ENCODE results near the gene BEGAIN.

The BEGAIN gene

GRCh38 chr14:100552524-100553125, 34.6 kb downstream of the BEGAIN start:
- DNase-seq (ENCODE audit: low spot score): no peak
- TF ChIP-seq CTCF (IDR thresholded peaks at IDR 0.05; ENCODE audit: borderline replicate concordance, control extremely low read depth, extremely low read depth, insufficient read depth, missing control alignments): no peak
- in situ Hi-C loops (cut with MboI; ENCODE audit: low sequenced_read_pairs, unreplicated experiment): no loop called here

GRCh38 chr14:100551056-100551455, 36.2 kb downstream of the BEGAIN start:
- in situ Hi-C loops (cut with MboI; ENCODE audit: low sequenced_read_pairs, unreplicated experiment): no loop called here
- no peak for TF ChIP-seq CTCF (IDR thresholded peaks at IDR 0.05; ENCODE audit: borderline replicate concordance, control extremely low read depth, extremely low read depth, insufficient read depth, missing control alignments)
- DNase-seq (ENCODE audit: low spot score): no peak

GRCh38 chr14:100549834-100550625, 37.2 kb downstream of the BEGAIN start:
- TF ChIP-seq CTCF (IDR thresholded peaks at IDR 0.05; ENCODE audit: borderline replicate concordance, control extremely low read depth, extremely low read depth, insufficient read depth, missing control alignments): no peak
- in situ Hi-C loops (cut with MboI; ENCODE audit: low sequenced_read_pairs, unreplicated experiment): no loop called here
- DNase-seq (ENCODE audit: low spot score): no peak

GRCh38 chr14:100548939-100549338, 38.3 kb downstream of the BEGAIN start:
- no peak for TF ChIP-seq CTCF (IDR thresholded peaks at IDR 0.05; ENCODE audit: borderline replicate concordance, control extremely low read depth, extremely low read depth, insufficient read depth, missing control alignments)
- in situ Hi-C loops (cut with MboI; ENCODE audit: low sequenced_read_pairs, unreplicated experiment): no loop called here
- DNase-seq (ENCODE audit: low spot score): no peak

- no peak for DNase-seq (ENCODE audit: low spot score)
- no peak for TF ChIP-seq CTCF (IDR thresholded peaks at IDR 0.05; ENCODE audit: borderline replicate concordance, control extremely low read depth, extremely low read depth, insufficient read depth, missing control alignments)
- in situ Hi-C loops (cut with MboI; ENCODE audit: low sequenced_read_pairs, unreplicated experiment): no loop called here
These were observed 38.9 kb downstream of the BEGAIN start for GRCh38 chr14:100548295-100548655.

- no peak for DNase-seq (ENCODE audit: low spot score)
- no peak for TF ChIP-seq CTCF (IDR thresholded peaks at IDR 0.05; ENCODE audit: borderline replicate concordance, control extremely low read depth, extremely low read depth, insufficient read depth, missing control alignments)
- in situ Hi-C loops (cut with MboI; ENCODE audit: low sequenced_read_pairs, unreplicated experiment): no loop called here
These were observed 39.5 kb downstream of the BEGAIN start for GRCh38 chr14:100547633-100548294.
